Right atrium auricular region (tissue), 2 donors: ENCODE results near the gene ULK4. TPM values are rescaled to one million over a fixed set of nuclear protein-coding genes. Genes with fewer than 3 reads are reported as not detected.
"Not testable (repeated sequence)": the region's sequence is repeated elsewhere in the genome, so short reads cannot be mapped to it uniquely, and the experiment has no call there.

Source experiments
- DNase-seq: peaks from one replicate; pipeline ENCODE4 v3.0.0-alpha.2; 2019; ENCODE audit warnings: low spot score
- H3K27ac ChIP-seq, 2 donors: fragments of 200-600 bp; sonication (generic); 1 replicate in 1 of 2; 2 replicates in 1 of 2; pipeline ENCODE4 v1.5.1; 2016 to 2019
- H3K27me3 ChIP-seq, 2 donors: fragments of 200-600 bp; sonication (generic); one replicate each; pipeline versions ENCODE4 v1.5.1 to v1.6.0; 2017 to 2019
- H3K36me3 ChIP-seq: fragments of 200-600 bp; sonication (generic); one replicate; pipeline ENCODE4 v1.5.1; 2016
- H3K4me1 ChIP-seq, 2 donors: fragments of 200-600 bp; sonication (generic); one replicate each; pipeline versions ENCODE4 v1.5.1 to v1.6.0; 2017 to 2019
- H3K4me3 ChIP-seq, 2 donors: fragments of 200-600 bp; sonication (generic); 1 replicate in 1 of 2; 2 replicates in 1 of 2; pipeline ENCODE4 v1.5.1; 2017 to 2019; ENCODE audit warnings: mild to moderate bottlenecking in 1 of 2, moderate library complexity in 1 of 2
- H3K9me3 ChIP-seq, 2 donors: fragments of 200-600 bp; sonication (generic); one replicate each; pipeline ENCODE4 v1.5.1; 2019
- total RNA-seq, 2 donors: library from RNA; depleted of rRNA; stranded (reverse); fragments of >200 nt; gene quantifications; one replicate each; pipeline ENCODE4 v1.1.0, GENCODE V29; 2016
- TF ChIP-seq, protein P1 (sequence below), 2 donors: fragments of 200-600 bp; sonication (generic); IDR thresholded peaks; one replicate each; pipeline ENCODE4 v1.5.1; 2019; ENCODE audit warnings: antibody characterized with exemption in 2 of 2

The ULK4 gene
- total RNA-seq, 2 donors from 2014 or later, result 7.1 to 10.1 TPM

DNA sequence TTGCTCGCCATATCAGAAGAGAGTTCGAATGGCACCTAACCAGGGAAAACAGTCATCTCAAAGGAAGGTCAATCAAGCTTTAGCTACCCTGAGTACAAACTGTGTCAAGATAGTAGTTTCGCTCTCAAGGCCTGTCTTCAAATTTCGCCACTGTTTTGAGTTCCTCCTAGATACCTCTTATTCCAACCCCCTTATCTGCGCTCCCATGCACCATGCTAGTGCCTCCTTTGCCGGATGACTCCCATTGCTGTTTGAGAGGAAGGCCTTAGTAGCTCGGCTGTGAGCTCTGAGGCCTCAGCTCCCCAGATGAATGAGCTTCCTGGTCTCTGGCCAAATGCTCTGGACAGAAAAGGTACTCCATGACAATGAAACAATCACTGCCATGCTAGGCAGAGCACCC, 256.0 kb downstream of the ULK4 start:
- H3K27me3 ChIP-seq, result no peaks in the 10 kb centered on the region

DNA sequence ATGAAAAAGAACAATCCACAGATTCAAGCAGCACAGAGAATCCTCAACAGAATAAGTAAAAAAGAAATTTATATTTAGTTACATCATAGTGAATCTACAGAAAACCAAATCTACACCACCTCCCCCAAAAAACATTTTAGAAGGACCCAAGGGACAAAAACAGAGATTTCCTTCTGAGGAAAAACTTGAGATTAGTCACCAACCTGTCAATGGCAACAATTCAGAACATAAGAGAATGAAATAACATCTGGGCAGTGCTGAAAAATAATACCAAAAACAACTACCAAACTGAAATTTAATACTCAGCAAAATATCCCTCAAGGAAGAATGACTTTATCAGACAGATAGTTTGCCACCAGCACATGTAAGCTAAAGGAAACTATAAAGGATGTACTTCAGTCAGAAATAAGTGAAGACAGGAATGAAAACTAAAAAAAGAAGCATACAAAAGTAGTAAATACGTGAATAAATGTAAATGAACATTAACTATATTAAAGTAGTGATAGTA, 260.7 kb downstream of the ULK4 start:
- Histone ChIP-seq H3K4me3 (no peak overlapping the region), H3K27ac (no peak overlapping the region), H3K9me3 (no peaks in the 10 kb centered on the region), H3K4me1 (no peaks in the 10 kb centered on the region), H3K36me3 (no peaks in the 10 kb centered on the region), H3K27me3 (no peaks in the 10 kb centered on the region)
- DNase-seq, result no peak
- TF ChIP-seq, protein P1, sequence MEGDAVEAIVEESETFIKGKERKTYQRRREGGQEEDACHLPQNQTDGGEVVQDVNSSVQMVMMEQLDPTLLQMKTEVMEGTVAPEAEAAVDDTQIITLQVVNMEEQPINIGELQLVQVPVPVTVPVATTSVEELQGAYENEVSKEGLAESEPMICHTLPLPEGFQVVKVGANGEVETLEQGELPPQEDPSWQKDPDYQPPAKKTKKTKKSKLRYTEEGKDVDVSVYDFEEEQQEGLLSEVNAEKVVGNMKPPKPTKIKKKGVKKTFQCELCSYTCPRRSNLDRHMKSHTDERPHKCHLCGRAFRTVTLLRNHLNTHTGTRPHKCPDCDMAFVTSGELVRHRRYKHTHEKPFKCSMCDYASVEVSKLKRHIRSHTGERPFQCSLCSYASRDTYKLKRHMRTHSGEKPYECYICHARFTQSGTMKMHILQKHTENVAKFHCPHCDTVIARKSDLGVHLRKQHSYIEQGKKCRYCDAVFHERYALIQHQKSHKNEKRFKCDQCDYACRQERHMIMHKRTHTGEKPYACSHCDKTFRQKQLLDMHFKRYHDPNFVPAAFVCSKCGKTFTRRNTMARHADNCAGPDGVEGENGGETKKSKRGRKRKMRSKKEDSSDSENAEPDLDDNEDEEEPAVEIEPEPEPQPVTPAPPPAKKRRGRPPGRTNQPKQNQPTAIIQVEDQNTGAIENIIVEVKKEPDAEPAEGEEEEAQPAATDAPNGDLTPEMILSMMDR (IDR thresholded peaks at IDR 0.05), result no peak

More for the DNA sequence above, 256.0 kb downstream of the ULK4 start:
- H3K4me3 ChIP-seq, result no peak overlapping the region
- TF ChIP-seq, protein P1 (IDR thresholded peaks at IDR 0.05), result no peak
- H3K4me1 ChIP-seq, result no peaks in the 10 kb centered on the region
- no peak overlapping the region for H3K27ac ChIP-seq
- no peaks in the 10 kb centered on the region for H3K9me3 ChIP-seq
- no peak for DNase-seq
- H3K36me3 ChIP-seq, result no peaks in the 10 kb centered on the region

DNA sequence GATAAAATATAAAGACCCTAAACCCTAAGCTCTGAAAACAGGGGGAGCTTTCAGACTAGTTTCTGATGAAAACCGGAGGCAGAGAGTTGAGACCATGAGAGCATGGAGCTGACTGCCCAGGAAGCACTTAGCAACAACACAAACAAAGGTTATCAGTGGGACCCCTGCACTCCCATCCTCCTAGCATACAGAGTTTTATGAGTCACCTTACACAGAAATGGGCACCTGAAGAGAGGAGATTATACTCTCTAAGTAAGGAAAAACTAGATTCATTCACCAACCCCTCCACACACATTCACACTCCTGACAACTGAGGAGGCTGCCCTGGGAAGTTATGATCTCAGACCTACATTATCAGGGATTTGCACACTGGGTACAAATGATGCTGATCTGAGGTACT, 261.7 kb downstream of the ULK4 start:
- no peaks in the 10 kb centered on the region for H3K4me1 ChIP-seq
- no peaks in the 10 kb centered on the region for H3K9me3 ChIP-seq
- H3K4me3 ChIP-seq, result no peak overlapping the region
- no peaks in the 10 kb centered on the region for H3K27me3 ChIP-seq
- no peak overlapping the region for H3K27ac ChIP-seq
- no peaks in the 10 kb centered on the region for H3K36me3 ChIP-seq
- DNase-seq, result no peak
- TF ChIP-seq, protein P1 (IDR thresholded peaks at IDR 0.05), result no peak

DNA sequence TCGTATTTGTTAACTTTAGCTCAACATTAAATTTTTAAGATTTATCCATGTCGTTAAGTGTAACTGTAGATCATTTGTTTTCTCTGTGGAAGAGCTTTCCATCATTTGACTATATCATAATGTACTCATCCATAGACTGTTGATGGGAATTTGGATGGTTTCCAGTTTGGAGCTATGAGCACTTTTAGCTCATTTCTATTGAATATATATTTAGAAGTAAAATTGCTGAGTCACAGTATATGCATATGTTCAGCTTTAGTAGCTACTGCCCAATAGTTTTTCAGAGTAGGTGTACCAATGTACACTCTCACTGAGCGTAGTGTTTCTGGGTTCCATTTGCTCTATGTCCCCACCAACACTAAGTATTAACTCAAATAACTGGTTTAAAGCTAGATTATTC, 263.0 kb downstream of the ULK4 start:
- TF ChIP-seq, protein P1 (IDR thresholded peaks at IDR 0.05), result no peak
- no peaks in the 10 kb centered on the region for H3K9me3 ChIP-seq

DNA sequence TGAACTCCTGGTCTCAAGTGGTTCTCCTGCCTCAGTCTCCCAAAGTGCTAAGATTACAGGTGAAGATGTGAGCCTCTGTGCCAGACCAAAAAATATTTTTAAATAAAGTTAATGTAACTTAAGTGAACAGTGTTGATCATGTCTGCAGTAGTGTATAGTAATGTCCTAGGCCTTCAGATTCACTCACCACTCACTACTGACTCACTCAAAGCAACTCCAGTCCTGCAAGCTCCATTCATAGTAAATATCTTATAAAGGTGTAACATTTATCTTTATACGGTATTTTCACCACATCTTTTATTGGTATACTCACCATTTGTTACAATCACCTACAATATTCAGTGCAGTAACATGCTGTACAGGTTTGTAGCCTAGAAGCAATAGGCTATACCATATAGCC, 264.2 kb downstream of the ULK4 start:
- TF ChIP-seq, protein P1 (IDR thresholded peaks at IDR 0.05), result no peak

More for the DNA sequence above, 263.0 kb downstream of the ULK4 start:
- no peak for DNase-seq
- H3K4me1 ChIP-seq, result no peaks in the 10 kb centered on the region
- H3K36me3 ChIP-seq, result no peaks in the 10 kb centered on the region
- no peaks in the 10 kb centered on the region for H3K27me3 ChIP-seq
- H3K27ac ChIP-seq, result no peak overlapping the region
- no peak overlapping the region for H3K4me3 ChIP-seq

DNA sequence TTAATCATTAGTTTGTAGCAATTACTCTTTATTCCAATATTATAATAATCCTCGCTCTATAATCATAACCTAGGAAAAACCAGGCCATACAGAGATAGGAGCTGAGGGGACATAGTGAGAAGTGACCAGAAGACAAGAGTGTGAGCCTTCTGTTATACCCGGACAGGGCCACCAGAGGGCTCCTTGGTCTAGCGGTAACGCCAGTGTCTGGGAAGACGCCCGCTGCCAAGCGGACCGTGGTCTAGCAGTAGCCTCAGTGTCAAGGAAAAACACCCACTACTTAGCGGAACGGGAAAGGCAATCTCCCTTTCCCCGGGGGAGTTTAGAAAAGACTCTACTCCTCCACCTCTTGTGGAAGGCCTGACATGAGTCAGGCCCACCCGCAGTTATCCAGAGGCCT, 266.1 kb downstream of the ULK4 start:
- DNase-seq, H3K27ac ChIP-seq, H3K4me1 ChIP-seq, H3K4me3 ChIP-seq, H3K9me3 ChIP-seq, H3K27me3 ChIP-seq, H3K36me3 ChIP-seq: not testable (repeated sequence)
- TF ChIP-seq, protein P1 (IDR thresholded peaks at IDR 0.05), result peak in 1 of 2 donors; percentile 37

More for the DNA sequence above, 264.2 kb downstream of the ULK4 start:
- Histone ChIP-seq H3K4me3 (no peak overlapping the region), H3K36me3 (no peaks in the 10 kb centered on the region), H3K27me3 (no peaks in the 10 kb centered on the region), H3K4me1 (no peaks in the 10 kb centered on the region), H3K27ac (no peak overlapping the region), H3K9me3 (no peaks in the 10 kb centered on the region)
- DNase-seq, result no peak
